Endometrium (tissue), 2 donors: ENCODE data around the gene SLC4A4.
"Not testable (repeated sequence)": the region's sequence is repeated elsewhere in the genome, so short reads cannot be mapped to it uniquely, and the experiment has no call there.

Experiments
- FAIRE-seq: peaks from 2 replicates; lab custom pipeline; 2012; peaks lifted over from hg19 to GRCh38; lab: Jason Lieb, UNC
- donor health status: control.
- donor health status: control.

Gene SLC4A4

DNA sequence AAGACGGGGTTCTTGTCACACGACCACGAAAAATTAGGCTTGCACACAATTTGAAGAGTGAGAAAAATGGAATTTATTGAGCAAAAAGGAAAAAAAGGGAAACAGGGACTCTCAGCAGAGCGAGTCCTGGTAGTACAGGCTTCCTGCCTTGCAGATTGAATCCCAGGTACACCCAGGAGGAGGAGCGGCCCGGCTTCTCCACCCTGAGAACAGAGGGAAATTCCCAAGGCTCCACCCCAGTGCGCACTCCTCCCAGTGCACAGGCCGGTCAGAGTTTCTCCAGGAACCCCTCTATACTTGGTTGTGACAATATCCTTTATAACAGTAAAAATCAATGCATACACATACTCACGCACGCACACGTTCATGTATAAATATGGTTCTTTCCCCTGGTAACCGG is 22.0 kb downstream of the SLC4A4 start:
- FAIRE-seq: no peak

DNA sequence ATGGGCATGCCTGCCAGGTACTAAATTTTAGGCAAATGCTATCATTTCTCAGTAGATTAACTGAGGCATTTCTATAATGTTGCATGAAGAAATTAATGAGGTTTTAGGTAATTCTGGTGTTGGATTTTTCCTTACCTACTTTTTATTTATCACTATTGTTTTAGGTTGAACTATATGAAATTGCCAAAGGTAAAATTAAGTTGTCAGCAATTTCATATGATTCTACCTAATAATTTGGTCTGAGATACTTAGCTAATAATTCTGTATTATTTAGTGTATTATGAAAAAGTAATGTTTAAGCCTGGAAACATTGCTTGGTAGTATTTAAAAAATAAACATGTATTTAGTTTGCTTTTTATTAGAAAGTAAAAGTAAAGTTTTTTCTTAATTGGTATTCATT is 22.7 kb downstream of the SLC4A4 start:
- FAIRE-seq: no peak

DNA sequence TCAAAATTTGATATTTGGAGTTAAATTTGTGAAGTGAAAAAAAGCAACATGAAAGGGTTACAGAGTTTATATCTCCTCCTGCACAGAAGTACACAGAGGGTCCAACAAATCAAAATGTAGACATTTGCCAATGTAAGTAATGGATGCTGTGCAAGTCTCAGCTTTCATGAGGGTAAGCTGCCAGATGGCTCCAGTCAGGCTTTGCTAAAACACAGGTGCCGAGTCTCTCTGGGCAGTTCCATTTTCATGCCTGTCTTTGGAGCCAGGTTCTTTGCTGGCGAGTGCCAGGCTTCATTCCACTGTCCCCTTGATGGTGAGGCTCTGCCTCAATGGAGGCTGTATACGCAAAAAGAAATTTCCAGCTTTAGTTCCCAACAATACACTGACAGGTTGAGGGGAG is 27.9 kb downstream of the SLC4A4 start:
- no peak for FAIRE-seq

DNA sequence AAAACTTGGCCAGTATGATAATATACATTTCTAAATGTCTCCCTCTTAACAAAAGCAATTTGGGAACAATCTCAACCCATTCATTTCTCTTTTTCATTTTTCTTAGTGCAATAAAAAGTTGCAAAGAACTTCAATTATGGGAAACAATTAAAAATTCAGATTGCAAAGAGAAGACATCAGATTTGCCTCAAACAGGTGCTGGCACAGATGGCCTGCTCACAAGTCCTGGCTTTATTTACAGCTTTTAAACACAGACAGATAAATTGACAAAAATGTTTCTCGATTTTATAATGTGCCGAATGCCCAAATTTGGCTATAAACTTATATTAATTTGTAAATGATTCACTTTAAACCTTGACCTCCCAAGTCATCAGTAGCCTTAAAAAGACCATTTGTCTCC is 28.7 kb downstream of the SLC4A4 start:
- FAIRE-seq: no peak

DNA sequence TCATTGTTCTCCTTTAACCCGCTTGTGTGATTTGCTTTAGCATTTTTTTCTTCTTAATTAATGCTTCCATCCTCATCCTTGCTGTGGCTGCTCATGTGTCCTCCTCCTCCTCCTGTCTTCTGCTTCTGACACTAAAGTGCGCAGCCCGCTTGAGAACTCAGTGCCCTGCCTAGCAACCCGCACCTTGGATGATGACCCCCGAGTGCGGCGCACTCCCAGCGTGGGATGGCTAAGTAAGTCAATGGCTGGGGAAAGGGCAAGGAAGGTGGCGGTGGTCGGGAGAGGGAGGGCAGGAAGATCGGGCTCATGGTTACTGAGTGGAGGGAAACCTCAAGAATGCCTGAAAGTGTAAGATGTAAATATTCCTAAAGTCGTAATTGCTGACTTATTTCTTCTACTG is 30.1 kb downstream of the SLC4A4 start:
- FAIRE-seq: no peak

DNA sequence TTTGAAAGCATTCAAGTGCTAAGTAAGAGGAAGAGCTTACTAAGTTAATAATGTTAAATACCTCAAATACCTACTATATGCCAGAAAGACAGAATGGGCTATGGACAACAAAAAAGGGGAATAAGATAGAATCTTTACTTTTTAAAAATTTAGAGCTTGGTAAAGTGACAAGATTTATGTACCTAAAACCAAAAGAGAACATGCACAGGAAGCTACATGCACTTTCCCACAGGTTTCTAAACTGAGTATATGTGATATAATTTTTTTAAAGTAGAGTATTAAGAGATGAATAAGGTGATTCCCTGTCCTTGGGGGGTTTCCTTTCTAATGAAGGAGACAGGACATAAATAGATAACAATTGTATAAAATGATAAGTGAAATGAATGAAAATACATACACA is 30.7 kb downstream of the SLC4A4 start:
- no peak for FAIRE-seq

DNA sequence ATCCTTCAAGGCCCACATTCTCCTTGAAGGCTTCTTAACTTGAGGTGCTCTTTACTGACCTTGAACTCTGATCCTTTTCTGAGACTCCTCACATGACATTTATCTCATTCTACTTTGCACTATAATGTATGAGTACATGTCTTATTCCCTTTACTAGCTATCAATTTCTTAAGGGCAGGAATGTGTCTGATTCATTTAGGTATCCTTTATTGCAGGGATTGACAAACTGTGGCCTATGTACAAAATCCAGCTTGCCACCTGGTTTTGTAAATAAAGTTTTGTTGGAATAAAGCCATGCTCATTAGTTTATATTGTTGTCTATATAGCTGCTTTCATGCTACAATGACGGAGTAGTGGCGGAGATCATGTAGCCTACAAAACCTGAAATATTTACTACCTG is 36.7 kb downstream of the SLC4A4 start:
- no peak for FAIRE-seq

DNA sequence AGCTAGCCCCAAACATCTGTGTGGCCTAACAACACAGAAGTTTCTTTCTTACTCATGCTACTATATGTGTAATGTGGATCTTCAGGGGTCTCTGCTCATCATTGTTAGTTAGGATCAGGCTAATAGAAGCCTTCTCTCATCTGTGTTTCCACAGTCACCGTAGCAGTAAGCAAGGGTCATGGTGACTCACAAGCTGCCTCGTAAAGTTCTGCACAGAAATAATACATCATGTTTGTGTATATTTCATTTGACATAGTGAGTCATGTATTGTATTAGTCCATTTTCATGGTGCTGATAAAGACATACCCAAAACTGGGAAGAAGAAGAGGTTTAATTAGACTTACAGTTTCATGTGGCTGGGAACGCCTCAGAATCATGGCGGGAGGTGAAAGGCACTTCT is 38.7 kb downstream of the SLC4A4 start:
- no peak for FAIRE-seq

DNA sequence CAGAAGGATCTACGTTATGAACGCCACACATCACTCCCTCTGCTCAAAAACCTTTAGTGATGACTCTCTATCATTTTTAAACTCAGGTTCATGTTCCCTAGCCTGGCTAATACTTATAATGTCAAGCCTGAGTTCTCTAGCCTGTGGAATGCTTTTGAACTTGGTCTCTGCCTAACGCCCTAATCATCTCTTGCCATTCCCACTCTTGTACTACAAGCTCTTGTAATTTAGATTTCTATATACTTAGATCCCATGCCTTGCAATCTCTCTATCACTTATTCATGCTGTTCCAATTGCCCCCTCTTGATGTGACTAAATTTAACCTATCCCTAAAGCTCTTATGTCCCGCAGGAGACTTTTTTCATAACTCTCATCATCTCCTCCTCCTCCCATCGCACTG is 40.3 kb downstream of the SLC4A4 start:
- no peak for FAIRE-seq

DNA sequence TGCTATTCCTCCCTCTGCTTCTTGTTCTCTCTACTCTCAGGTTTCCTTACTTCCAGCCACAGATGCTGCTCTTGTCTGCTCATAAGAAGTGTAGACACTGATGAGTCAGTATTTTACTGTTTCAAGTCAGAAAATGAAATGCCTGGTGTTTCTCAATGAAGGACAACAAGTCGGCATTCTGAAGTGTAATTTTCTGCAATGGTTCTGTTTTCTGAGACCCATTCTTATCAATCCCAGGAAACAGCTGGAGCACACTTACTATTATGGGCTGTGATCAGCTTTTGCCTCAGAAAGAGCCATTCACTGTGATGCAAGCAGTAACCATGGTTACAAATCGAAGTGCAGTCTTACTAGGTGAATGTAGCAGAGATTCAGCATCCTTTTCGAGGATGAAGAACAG is 42.0 kb downstream of the SLC4A4 start:
- no peak for FAIRE-seq

DNA sequence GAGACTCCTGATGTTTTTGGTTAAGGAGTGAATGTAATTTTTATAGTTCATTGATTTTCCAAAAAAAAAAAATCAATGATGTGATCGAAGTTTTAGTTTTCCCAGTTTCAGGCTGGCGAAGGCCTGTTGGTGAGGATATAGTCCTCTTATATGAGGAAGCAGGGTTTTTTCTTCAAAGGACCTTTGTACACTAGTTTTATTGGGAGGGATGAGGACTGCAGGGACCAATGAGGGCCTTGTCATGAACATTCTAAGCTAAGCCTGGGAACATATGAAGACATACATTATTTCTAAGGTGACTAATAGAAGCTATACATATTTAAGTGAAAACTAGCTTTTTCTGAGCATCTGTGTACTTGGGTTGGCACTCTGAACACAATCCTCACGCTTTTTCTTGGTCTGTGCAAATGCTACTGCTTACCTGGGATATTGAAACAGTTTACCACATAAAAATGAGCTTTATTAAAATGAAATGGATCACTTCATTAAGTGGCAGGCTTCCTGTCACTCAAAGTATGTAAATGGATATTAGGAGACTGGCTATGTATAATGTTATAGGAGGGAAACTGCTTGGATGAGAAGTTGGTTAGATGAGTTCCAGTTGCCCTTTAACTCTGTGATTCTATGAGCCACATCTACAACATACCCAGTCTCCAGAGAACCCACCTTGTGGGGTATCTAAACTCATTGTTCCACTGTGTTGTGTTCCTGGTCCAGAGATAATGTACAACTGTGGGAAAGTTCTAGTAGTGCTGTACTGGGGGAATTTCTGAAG is 43.5 kb downstream of the SLC4A4 start:
- no peak for FAIRE-seq

DNA sequence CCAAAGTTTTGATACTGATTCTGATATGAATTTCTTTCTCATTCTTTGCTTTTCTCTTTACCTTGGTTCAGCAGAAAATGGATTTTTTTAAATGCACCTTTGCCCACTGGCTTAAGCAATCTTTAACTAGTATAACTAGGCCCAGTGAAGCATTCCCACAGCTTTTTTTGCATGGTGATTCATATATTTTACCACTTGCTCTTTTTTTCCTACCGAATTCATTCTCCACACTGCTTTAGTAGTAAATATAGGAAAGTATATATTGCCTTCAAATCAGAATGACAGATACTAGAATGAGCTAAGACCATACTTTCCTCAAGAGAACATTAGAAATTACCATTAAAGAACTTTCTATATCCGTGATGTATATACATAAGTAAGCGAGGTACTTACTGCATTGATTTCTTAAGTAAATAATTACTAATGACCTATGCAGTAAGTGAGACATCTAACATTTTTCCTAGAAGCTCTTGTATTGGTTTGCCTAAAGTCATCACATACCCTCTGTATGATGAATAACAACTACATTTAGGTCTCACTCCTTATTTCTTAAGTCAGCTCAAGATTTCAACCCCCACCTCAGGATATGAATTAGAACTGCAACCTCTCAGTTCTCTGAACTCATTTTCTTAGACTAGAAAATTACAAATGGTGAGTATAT is 44.2 kb downstream of the SLC4A4 start:
- no peak for FAIRE-seq

DNA sequence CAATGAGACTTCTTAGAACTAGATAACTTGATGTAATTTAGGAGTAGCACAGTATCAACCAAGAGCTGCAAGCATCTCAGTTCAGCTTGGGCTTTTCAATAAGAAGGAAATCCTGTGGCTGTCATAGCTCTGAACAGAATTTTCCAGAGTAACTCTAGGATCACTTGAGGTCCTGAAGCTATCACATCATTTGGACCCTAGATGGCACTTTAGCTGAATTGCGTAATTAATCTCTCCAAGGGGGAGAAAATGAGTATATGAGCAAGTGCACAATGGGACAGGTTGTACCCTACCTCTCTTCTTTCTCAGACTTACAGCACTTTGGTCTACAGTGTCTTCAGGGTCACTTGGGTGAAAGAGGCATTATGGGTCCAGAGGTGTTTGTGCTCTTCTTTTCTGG is 45.2 kb downstream of the SLC4A4 start:
- no peak for FAIRE-seq

DNA sequence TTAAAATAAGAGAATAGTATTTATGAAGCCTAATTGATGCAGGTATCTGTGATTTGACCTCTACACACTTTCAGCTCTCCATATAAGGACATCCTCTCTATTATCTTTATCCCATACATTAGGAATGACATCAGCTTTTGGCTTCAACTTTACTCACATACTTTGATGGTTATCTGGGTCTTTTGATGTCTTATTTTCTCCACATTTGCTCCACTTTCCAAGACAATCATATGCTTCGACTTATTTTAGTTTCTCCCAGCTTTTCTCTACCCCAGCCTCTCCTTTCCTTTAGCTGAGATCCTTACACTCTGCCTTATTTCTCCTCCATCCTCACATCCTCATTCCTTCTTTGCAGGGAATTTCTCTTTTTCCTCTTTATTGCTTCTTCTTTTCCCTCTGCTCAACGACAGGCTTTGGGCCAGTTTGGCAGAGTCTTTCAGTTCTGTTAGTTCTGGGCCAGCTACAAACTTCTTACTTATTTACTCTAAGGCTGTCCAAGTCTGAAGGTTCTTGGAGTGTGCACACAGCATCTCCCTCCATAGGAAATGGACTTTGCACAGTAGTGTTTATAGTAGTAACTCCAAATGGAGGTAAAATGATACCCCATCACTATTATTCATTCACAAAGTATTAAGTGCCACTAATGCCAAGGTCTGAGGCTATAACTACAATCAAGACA is 50.5 kb downstream of the SLC4A4 start:
- no peak for FAIRE-seq

DNA sequence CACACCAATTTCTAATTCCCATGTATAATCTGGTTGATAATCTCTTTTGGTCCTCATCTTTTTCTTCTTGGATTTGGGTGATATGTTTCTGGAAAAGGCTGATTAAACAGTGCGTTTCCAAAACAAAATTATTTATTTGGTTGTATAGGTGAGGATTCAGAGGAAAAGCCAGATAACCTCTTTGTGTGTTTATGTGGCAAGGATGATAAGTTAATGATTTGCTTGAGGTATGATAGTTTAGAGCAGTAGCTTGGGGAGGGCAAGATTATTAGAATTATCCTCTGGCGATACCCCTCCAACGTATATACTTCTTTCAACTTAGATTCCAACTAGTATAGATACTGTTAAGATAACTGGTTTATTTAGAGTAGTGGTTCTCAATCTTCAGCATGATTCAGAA is 53.3 kb downstream of the SLC4A4 start:
- FAIRE-seq: no peak

DNA sequence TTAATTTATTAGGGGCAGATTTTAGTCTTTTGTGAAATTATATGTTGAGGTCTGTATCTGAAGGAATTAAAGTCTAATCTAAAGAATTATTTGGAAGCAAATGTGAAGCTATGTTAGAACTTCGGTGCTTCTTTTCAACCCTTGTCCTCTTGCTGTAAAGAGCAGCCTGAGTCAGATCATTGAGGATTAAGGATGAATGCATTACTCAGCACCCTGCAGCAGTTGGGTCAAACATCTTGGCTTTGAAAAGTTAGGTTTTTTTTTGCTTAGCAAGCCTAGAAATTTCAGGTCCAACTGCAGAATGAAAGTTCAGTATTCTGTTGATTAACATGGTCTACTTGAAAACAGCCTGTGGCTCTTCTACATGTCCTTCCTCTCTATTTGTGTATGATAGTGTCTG is 57.6 kb downstream of the SLC4A4 start:
- FAIRE-seq: no peak

DNA sequence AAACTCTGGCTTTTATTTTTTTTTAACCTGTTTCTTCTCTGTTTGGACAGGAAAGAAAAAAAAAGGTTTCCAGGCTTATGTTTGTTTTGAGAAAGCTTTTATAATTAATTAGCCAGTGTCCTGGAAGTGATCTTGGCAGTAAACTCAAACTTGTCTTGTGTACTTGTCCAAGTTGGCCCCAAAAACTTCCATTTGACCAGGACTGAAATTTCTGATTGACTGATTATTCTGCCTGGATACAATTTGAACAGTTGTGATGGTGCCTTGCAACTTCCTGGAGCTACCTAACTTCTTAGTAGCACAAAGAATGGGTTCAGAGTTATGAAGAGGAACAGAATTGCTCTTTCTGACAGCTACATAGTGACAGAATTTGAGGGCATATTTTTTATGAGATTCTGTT is 62.0 kb downstream of the SLC4A4 start:
- no peak for FAIRE-seq

DNA sequence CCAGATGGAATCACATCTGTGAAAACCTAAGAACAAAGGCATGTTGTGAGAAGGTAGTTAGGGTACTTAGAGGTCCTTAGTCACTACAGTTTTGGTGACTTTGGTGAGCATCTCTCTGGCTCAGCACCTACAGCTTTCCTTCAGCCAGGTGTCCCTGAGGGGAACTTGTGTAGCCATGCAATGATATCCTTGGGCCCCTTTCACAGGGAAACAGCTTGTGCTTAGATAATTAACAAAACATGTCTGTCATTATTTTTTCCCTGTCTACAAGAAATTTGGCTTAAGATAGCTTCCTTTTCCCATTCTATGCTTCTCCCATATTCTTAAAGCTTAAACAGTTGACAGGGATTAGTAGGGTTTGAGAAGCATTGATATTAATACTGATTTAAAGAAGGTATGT is 63.8 kb downstream of the SLC4A4 start:
- FAIRE-seq: no peak

DNA sequence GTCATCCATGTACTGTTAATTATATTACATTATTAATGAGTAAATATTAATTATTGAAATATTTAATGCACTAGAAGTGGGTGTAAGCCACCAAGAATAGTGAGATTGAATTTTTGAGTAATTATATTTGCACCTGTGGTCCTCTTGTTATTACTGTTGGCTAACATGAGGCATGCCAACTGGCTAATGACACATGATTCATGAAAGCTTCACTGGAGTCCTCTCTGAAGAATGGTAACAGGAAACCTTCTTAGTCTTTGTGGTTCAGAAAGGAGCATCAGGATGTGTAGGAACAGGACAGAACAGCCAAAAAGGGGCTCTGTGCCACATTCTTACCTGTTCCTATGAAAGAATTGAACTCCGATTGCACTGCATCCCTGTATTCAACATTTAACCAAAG is 65.2 kb downstream of the SLC4A4 start:
- FAIRE-seq: no peak

DNA sequence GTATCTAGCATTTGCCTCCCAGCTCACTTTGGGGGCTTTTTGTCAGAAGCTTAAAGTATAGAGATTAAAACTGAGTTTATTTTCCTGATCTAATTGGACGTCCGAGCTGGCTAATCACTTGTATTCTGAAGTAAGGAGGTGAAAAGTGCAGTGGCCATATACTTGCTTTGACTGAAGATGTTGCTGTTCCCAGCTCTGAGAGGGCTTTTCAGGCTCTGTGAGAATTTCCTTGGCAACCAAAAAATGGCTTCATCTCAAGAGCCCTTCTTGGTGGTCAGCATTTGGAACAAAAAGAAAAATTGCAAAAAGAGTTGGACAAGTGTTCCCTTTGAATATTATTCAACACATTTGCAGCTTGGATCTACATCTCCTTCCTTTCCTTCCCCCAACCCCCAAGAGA is 67.0 kb downstream of the SLC4A4 start:
- no peak for FAIRE-seq

DNA sequence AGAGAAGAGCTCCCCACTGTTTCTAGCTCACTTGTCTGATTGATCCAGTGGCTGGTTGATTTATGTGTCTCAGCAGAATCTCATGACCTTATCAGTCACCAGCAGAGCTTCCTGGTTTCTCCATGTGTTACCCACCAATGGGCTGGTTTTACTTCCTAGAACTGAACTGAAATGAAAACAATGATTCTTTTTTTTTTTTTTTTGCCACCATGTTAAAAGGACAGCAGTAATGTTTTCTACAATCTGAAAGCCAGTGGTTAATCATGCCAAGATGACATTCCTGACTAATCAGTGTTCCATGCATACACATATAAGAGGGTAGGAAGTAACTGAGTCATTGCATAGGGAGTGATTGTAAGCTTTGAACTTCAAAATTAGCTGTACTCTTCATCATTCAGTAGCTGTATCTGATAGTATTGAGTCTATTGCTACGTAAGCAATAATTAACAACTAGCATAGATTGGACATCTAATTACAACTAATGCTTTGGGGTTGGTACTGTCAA is 67.7 kb downstream of the SLC4A4 start:
- no peak for FAIRE-seq

DNA sequence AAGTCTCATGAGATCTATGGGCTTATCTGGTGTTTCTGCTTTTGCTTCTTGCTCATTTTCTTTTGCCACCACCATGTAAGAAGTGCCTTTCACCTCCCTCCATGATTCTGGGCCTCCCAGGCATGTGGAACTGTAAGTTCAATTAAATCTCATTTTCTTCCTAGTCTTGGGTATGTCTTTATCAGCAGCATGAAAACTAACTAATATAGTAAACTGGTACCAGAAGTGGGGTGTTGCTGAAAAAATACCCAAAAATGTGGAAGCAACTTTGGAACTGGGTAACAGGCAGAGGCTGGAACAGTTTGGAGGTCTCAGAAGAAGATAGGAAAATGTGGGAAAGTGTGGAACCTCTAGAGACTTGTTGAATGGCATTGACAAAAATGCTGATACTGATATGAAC is 70.1 kb downstream of the SLC4A4 start:
- FAIRE-seq: not testable (repeated sequence)

DNA sequence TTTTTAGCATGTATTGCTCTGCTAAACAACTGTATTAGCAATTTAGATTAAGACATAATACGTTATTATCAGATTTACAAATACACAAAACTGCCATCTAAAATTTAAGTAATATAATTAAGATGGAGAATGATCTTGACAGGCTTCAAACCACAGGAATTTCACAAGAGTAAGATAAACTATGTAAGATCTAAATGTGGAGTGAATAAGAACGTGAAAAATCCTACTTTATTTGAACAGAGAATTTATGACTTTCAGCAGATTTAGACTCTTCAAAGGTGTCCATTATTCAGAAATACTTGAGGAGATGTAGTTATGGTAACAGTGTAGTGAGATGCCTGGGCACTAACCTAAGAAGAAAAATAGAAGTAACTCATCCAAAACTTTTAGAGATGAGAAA is 73.2 kb downstream of the SLC4A4 start:
- no peak for FAIRE-seq
